DND-41 (cell line): ENCODE measurements around the gene TMEM134.
A peak's percentile ranks its signal among the peaks of the same experiment; 100 is the strongest.

Source experiments
- ATAC-seq: fragments of 200-7000 bp; cut with Tn5 transposase; 3 replicates; pipeline ENCODE4 v1.9.1; 2021; ENCODE audit warnings: low read depth; ENCODE audit not compliant: insufficient read depth
- DNase-seq: peaks from one replicate; pipeline ENCODE4 v3.0.0-alpha.2; 2020
- H2AFZ ChIP-seq: 2 replicates; pipeline ENCODE4 v1.6.0; 2012; ENCODE audit warnings: low read depth, low read length
- H3K27ac ChIP-seq: 2 replicates; pipeline ENCODE4 v1.5.1; 2012; ENCODE audit warnings: low read length, inconsistent platforms
- H3K27me3 ChIP-seq: fragments of 200-600 bp; sonication (generic); 2 replicates; pipeline ENCODE4 v1.6.0; 2012; ENCODE audit warnings: low read length, mild to moderate bottlenecking, inconsistent platforms; ENCODE audit not compliant: insufficient read depth, poor library complexity
- H3K36me3 ChIP-seq: 2 replicates; pipeline ENCODE4 v1.5.1; 2012; ENCODE audit warnings: low read length, inconsistent platforms; ENCODE audit not compliant: insufficient read depth
- H3K4me1 ChIP-seq: 2 replicates; pipeline ENCODE4 v1.5.1; 2012; ENCODE audit warnings: mild to moderate bottlenecking, low read length; ENCODE audit not compliant: insufficient read depth
- H3K4me2 ChIP-seq: 2 replicates; pipeline ENCODE4 v1.6.0; 2012; ENCODE audit warnings: mild to moderate bottlenecking, moderate library complexity, low read length, inconsistent platforms; ENCODE audit not compliant: insufficient read depth
- H3K4me3 ChIP-seq, 2 experiments: fragments of 200-600 bp in 1 of 2; shearing (Covaris generic) in 1 of 2; 2 replicates each; pipeline ENCODE4 v1.5.1; 2012 to 2016; ENCODE audit warnings: inconsistent platforms in 2 of 2, low read length in 2 of 2, mild to moderate bottlenecking in 2 of 2, low read depth in 1 of 2, moderate library complexity in 1 of 2
- H3K79me2 ChIP-seq: 2 replicates; pipeline ENCODE4 v1.6.0; 2012; ENCODE audit warnings: low read length, inconsistent platforms; ENCODE audit not compliant: insufficient read depth
- H3K9ac ChIP-seq: 2 replicates; pipeline ENCODE4 v1.6.0; 2012; ENCODE audit warnings: low read depth, mild to moderate bottlenecking, inconsistent platforms, low read length, moderate library complexity
- H3K9me3 ChIP-seq: 2 replicates; pipeline ENCODE4 v1.5.1; 2012; ENCODE audit warnings: low read length, moderate library complexity, mild to moderate bottlenecking, inconsistent platforms; ENCODE audit not compliant: insufficient read depth, severe bottlenecking
- H4K20me1 ChIP-seq: 2 replicates; pipeline ENCODE4 v1.6.0; 2012; ENCODE audit warnings: low read length; ENCODE audit not compliant: insufficient read depth
- CTCF ChIP-seq: IDR thresholded peaks from 2 replicates; pipeline ENCODE4 v1.5.1; 2012; ENCODE audit warnings: borderline replicate concordance, low read length, moderate library complexity, mild to moderate bottlenecking; ENCODE audit not compliant: poor library complexity, severe bottlenecking; ENCODE audit errors: extremely low read depth
- EZH2 ChIP-seq: IDR thresholded peaks from 3 replicates; pipeline ENCODE4 v1.6.1; 2012; ENCODE audit warnings: borderline replicate concordance, low read depth, mild to moderate bottlenecking, moderate library complexity, low read length, inconsistent platforms; ENCODE audit not compliant: severe bottlenecking

The TMEM134 gene

DNA sequence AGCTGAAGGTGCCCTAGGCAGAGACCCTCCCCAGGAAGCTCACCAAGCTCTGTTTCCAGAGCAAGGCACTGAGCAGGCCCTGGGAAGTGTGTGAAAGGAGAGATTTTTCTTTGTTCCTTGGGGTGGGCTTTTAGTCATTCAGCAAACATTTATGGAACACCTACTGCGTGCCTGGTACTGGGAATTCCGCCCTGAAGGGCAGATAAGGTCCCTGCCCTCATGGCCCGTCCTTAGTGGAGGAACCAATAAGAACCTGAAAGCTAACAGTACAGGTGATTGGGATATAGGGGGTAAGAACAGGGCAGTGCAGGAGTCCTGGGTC is 3.9 kb downstream of the TMEM134 start:
- Histone ChIP-seq H3K27ac (peak overlapping the region; percentile 97), H3K4me1 (peaks cover 54% of the 10 kb centered on the region), H3K36me3 (peaks cover 12% of the 10 kb centered on the region; the same call in 1 of the 2 replicates), H3K4me3 (peak overlapping the region; percentile 73 to 89), H3K27me3 (no peaks in the 10 kb centered on the region), H3K79me2 (peaks cover 38% of the 10 kb centered on the region), H3K9ac (peak overlapping the region; percentile 92), H3K4me2 (peak overlapping the region; percentile 75), H4K20me1 (no peaks in the 10 kb centered on the region), H2AFZ (peak overlapping the region; percentile 88), H3K9me3 (no peaks in the 10 kb centered on the region)
- no peak for DNase-seq
- no peak for TF ChIP-seq CTCF
- no peak for TF ChIP-seq EZH2
- no peak for ATAC-seq

- H3K4me2 ChIP-seq, result peak overlapping the region; percentile 75
- peak overlapping the region; percentile 88 for H2AFZ ChIP-seq
- no peak for TF ChIP-seq EZH2
- TF ChIP-seq CTCF, result no peak
- H3K36me3 ChIP-seq, result peaks cover 12% of the 10 kb centered on the region; the same call in 1 of the 2 replicates
- ATAC-seq (peak; percentile 77), DNase-seq (peak; percentile 94)
- H3K27me3 ChIP-seq, result no peaks in the 10 kb centered on the region
- H3K4me3 ChIP-seq, result peak overlapping the region; percentile 73 to 89
- H4K20me1 ChIP-seq, result no peaks in the 10 kb centered on the region
- peaks cover 38% of the 10 kb centered on the region for H3K79me2 ChIP-seq
- H3K4me1 ChIP-seq, result peaks cover 49% of the 10 kb centered on the region
- H3K9me3 ChIP-seq, result no peaks in the 10 kb centered on the region
- peak overlapping the region; percentile 92 for H3K9ac ChIP-seq
- peak overlapping the region; percentile 97 for H3K27ac ChIP-seq
Measured at GRCh38 chr11:67464411-67465188, 4.5 kb downstream of the TMEM134 start.

- no peak for ATAC-seq
- Histone ChIP-seq H3K79me2 (peaks cover 37% of the 10 kb centered on the region), H3K36me3 (peaks cover 12% of the 10 kb centered on the region; the same call in 1 of the 2 replicates), H3K9me3 (no peaks in the 10 kb centered on the region), H3K4me2 (peak overlapping the region; percentile 75), H3K9ac (peak overlapping the region; percentile 92), H2AFZ (peak overlapping the region; percentile 80), H3K4me3 (peak overlapping the region; percentile 73 to 89; a peak in 3 of 4 replicates), H4K20me1 (no peaks in the 10 kb centered on the region), H3K27me3 (no peaks in the 10 kb centered on the region), H3K27ac (peak overlapping the region; percentile 97), H3K4me1 (peaks cover 46% of the 10 kb centered on the region)
- DNase-seq, result no peak
- TF ChIP-seq CTCF (no peak), EZH2 (no peak)
Measured at GRCh38 chr11:67463680-67464410, 5.2 kb downstream of the TMEM134 start.
